ENCODE measurements around the gene TXNL1. TPM values are rescaled to one million over a fixed set of nuclear protein-coding genes. Genes with fewer than 3 reads are reported as not detected.

Gene TXNL1
- total and polyA plus RNA-seq, 2 of the 8 experiments (the other 6 are each of a cell fraction or from before 2014, with no cell fraction given) = 35.1 to 85.8 TPM

DNA sequence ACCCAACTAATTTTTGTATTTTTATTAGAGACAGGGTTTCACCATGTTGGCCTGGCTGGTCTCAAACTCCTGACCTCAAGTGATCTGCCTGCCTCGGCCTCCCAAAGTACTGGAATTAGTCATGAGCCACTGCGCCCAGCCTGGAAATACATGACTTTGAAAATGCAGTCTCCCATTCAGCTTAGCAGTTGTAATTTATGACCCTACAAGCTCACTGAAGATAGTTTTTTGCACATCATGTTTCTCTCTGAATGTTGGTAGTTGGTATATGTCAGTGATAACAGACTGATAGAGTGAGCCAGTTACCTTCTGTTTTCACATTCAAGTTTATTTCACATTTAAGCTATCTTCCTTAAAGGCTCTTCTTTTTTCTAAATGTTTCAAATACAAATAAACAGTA lies 19.9 kb upstream of the TXNL1 start (continued):
- TF ChIP-seq SIRT6 (IDR thresholded peaks at IDR 0.05; ENCODE audit: low read length) = no peak
- TF ChIP-seq CTCF (IDR thresholded peaks at IDR 0.05; ENCODE audit: control extremely low read depth in 1 of 3, insufficient read depth in 1 of 3, low read depth in 1 of 3, low read length in 3 of 3) = no peak
- TF ChIP-seq SUZ12 (IDR thresholded peaks at IDR 0.05; ENCODE audit: low read length) = no peak
- no peak for TF ChIP-seq CHD7 (IDR thresholded peaks at IDR 0.05; ENCODE audit: insufficient replicate concordance, low read length)
- TF ChIP-seq SP4 (IDR thresholded peaks at IDR 0.05; ENCODE audit: low read length) = no peak

Data from H1 (cell line).